HEK293 (cell line): ENCODE data around the gene NBDY.

Experiments
- CTCF ChIA-PET: fragments of 350-600 bp; formaldehyde crosslinking; extraction: SDS; loops from one replicate; lab custom pipeline; 2021; ENCODE audit warnings: antibody characterized with exemption; lab: Yijun Ruan, JAX
- POLR2A ChIA-PET: fragments of 300-600 bp; formaldehyde crosslinking; extraction: SDS; loops from one replicate; lab custom pipeline; 2020; ENCODE audit warnings: antibody characterized with exemption, inconsistent platforms; lab: Yijun Ruan, JAX
- H3K27ac ChIP-seq: fragments of 200-500 bp; sonication (Bioruptor generic); 2 replicates; pipeline ENCODE4 v1.5.1; 2014; ENCODE audit warnings: low read depth, low read length, control low read depth, inconsistent platforms; ENCODE audit errors: extremely low read depth
- H3K36me3 ChIP-seq, 2 experiments: fragments of 200-500 bp in 1 of 2; sonication (Bioruptor generic) in 1 of 2; 1 replicate in 1 of 2; 2 replicates in 1 of 2; pipeline ENCODE4 v1.5.1; 2014 to 2017; ENCODE audit warnings: inconsistent platforms in 2 of 2, low read length in 2 of 2; ENCODE audit not compliant: control insufficient read depth in 2 of 2, insufficient read depth in 1 of 2
- H3K4me1 ChIP-seq: fragments of 200-500 bp; sonication (Bioruptor generic); 2 replicates; pipeline ENCODE4 v1.5.1; 2014; ENCODE audit warnings: mild to moderate bottlenecking, low read length, inconsistent platforms; ENCODE audit not compliant: control insufficient read depth, insufficient read depth
- H3K4me3 ChIP-seq: 2 replicates; pipeline ENCODE4 v1.5.1; 2011; ENCODE audit warnings: low read depth, mild to moderate bottlenecking, control low read depth, low read length, moderate library complexity
- H3K9me3 ChIP-seq: fragments of 200-500 bp; sonication (Bioruptor generic); 2 replicates; pipeline ENCODE4 v1.5.1; 2014; ENCODE audit warnings: low read depth, low read length, inconsistent platforms; ENCODE audit not compliant: control insufficient read depth, insufficient read depth
- BCL11A ChIP-seq: fragments of 450-650 bp; formaldehyde crosslinking; IDR thresholded peaks from 2 replicates; pipeline ENCODE4 v1.5.1; 2016; ENCODE audit warnings: low read depth, missing biosample characterization, missing genetic modification characterization
- KLF9 ChIP-seq: fragments of 450-650 bp; formaldehyde crosslinking; IDR thresholded peaks from 2 replicates; pipeline ENCODE4 v1.5.1; 2016; ENCODE audit warnings: missing biosample characterization, missing genetic modification characterization, low read depth
- ZBTB44 ChIP-seq: fragments of 450-650 bp; IDR thresholded peaks from 2 replicates; pipeline ENCODE4 v1.5.1; 2018; ENCODE audit warnings: missing biosample characterization, mild to moderate bottlenecking, missing genetic modification characterization
- ZBTB8A ChIP-seq: fragments of 450-650 bp; formaldehyde crosslinking; IDR thresholded peaks from 2 replicates; pipeline ENCODE4 v1.5.1; 2016; ENCODE audit warnings: missing biosample characterization, missing genetic modification characterization
- ZNF10 ChIP-seq: fragments of 450-650 bp; formaldehyde crosslinking; IDR thresholded peaks from 2 replicates; pipeline ENCODE4 v1.5.1; 2017; ENCODE audit warnings: missing biosample characterization, missing genetic modification characterization
- ZNF140 ChIP-seq: fragments of 450-650 bp; formaldehyde crosslinking; IDR thresholded peaks from 2 replicates; pipeline ENCODE4 v1.5.1; 2016; ENCODE audit warnings: missing biosample characterization, missing genetic modification characterization
- ZNF155 ChIP-seq: fragments of 450-650 bp; formaldehyde crosslinking; IDR thresholded peaks from 2 replicates; pipeline ENCODE4 v1.5.1; 2016; ENCODE audit warnings: missing biosample characterization, missing genetic modification characterization
- ZNF157 ChIP-seq: fragments of 450-650 bp; formaldehyde crosslinking; IDR thresholded peaks from 2 replicates; pipeline ENCODE4 v1.5.1; 2016; ENCODE audit warnings: missing biosample characterization, missing genetic modification characterization
- ZNF214 ChIP-seq: fragments of 450-650 bp; formaldehyde crosslinking; IDR thresholded peaks from 2 replicates; pipeline ENCODE4 v1.5.1; 2017; ENCODE audit warnings: missing biosample characterization, mild to moderate bottlenecking, missing genetic modification characterization, borderline replicate concordance
- ZNF548 ChIP-seq: fragments of 450-650 bp; formaldehyde crosslinking; IDR thresholded peaks from 2 replicates; pipeline ENCODE4 v1.5.1; 2016; ENCODE audit warnings: missing biosample characterization, missing genetic modification characterization
- ZNF561 ChIP-seq: fragments of 450-650 bp; IDR thresholded peaks from 2 replicates; pipeline ENCODE4 v1.5.1; 2018; ENCODE audit warnings: missing biosample characterization, missing genetic modification characterization, borderline replicate concordance
- ZNF654 ChIP-seq: fragments of 450-650 bp; formaldehyde crosslinking; IDR thresholded peaks from 2 replicates; pipeline ENCODE4 v1.5.1; 2016; ENCODE audit warnings: low read depth, missing biosample characterization, missing genetic modification characterization
- TF ChIP-seq, protein P1 (sequence below): fragments of 450-650 bp; formaldehyde crosslinking; IDR thresholded peaks from 2 replicates; pipeline ENCODE4 v1.5.1; 2017; ENCODE audit warnings: missing biosample characterization, missing genetic modification characterization
- TF ChIP-seq, protein P2 (sequence below): fragments of 450-650 bp; formaldehyde crosslinking; IDR thresholded peaks from 2 replicates; pipeline ENCODE4 v1.5.1; 2016; ENCODE audit warnings: missing biosample characterization, missing genetic modification characterization
- TF ChIP-seq, protein P3 (sequence below): fragments of 450-650 bp; formaldehyde crosslinking; IDR thresholded peaks from 2 replicates; pipeline ENCODE4 v1.5.1; 2016; ENCODE audit warnings: missing biosample characterization, missing genetic modification characterization, borderline replicate concordance
- TF ChIP-seq, protein P4 (sequence below): fragments of 450-650 bp; formaldehyde crosslinking; conservative IDR thresholded peaks from 2 replicates; pipeline ENCODE4 v1.5.1; 2016; ENCODE audit warnings: low read depth, missing biosample characterization, missing genetic modification characterization
- TF ChIP-seq, protein P5 (sequence below): fragments of 450-650 bp; formaldehyde crosslinking; IDR thresholded peaks from 2 replicates; pipeline ENCODE4 v1.5.1; 2017; ENCODE audit warnings: missing biosample characterization, missing genetic modification characterization

The NBDY gene

DNA sequence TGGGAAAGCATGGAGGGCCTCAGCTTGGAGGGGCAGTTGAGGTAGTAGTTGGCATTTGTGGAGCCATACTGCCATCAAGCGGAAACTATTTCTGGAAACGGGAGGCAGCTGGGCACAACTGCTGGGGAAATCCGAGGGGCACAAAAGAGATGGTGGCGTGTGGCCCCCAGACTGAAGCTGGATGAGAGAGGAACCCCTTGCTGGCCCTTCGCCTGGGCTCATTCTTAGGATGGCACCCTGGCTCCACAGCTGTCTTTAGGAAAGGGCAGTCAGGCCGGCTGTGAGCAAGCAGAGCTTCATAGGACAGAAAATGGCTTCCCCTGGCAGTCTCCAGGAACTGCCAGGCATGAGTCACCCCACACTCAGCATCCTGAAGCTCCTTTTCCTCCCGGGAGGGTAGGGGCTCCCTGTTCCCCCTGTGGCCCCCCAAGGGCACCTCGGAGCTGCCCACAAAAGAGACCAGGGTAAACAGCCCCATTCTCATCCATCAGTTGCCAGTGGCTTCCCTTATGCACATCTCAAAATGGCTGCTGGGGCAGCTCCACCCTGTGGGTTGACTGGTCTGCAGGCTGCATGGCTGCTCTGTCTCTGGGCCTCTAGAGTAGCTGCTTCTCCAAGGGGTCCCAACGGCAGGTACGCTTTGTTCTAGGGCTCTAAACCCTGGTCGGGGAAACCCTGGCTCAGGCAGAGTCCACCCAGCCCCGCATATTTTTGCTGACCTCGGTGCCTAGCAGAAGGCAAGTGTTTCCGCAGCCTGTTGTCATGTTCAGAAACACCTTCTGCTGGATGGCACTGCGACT lies 64.7 kb downstream of the NBDY start:
- CTCF ChIA-PET, result no interaction called here
- Histone ChIP-seq H3K36me3 (peaks cover 0 to 11% of the 10 kb centered on the region in 2 experiments; a peak in 1 of 3 replicates), H3K4me1 (peaks cover 4% of the 10 kb centered on the region; the same call in 1 of the 2 replicates), H3K4me3 (no peak overlapping the region), H3K27ac (no peak overlapping the region), H3K9me3 (no peaks in the 10 kb centered on the region)
- POLR2A ChIA-PET, result no interaction called here
- TF ChIP-seq KLF9, result no peak
- TF ChIP-seq, protein P1, sequence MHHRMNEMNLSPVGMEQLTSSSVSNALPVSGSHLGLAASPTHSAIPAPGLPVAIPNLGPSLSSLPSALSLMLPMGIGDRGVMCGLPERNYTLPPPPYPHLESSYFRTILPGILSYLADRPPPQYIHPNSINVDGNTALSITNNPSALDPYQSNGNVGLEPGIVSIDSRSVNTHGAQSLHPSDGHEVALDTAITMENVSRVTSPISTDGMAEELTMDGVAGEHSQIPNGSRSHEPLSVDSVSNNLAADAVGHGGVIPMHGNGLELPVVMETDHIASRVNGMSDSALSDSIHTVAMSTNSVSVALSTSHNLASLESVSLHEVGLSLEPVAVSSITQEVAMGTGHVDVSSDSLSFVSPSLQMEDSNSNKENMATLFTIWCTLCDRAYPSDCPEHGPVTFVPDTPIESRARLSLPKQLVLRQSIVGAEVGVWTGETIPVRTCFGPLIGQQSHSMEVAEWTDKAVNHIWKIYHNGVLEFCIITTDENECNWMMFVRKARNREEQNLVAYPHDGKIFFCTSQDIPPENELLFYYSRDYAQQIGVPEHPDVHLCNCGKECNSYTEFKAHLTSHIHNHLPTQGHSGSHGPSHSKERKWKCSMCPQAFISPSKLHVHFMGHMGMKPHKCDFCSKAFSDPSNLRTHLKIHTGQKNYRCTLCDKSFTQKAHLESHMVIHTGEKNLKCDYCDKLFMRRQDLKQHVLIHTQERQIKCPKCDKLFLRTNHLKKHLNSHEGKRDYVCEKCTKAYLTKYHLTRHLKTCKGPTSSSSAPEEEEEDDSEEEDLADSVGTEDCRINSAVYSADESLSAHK, result no peak
- no peak for TF ChIP-seq ZNF548 (tag by site-specific recombination)
- TF ChIP-seq ZNF155 (tag by site-specific recombination), result no peak
- TF ChIP-seq, protein P2, sequence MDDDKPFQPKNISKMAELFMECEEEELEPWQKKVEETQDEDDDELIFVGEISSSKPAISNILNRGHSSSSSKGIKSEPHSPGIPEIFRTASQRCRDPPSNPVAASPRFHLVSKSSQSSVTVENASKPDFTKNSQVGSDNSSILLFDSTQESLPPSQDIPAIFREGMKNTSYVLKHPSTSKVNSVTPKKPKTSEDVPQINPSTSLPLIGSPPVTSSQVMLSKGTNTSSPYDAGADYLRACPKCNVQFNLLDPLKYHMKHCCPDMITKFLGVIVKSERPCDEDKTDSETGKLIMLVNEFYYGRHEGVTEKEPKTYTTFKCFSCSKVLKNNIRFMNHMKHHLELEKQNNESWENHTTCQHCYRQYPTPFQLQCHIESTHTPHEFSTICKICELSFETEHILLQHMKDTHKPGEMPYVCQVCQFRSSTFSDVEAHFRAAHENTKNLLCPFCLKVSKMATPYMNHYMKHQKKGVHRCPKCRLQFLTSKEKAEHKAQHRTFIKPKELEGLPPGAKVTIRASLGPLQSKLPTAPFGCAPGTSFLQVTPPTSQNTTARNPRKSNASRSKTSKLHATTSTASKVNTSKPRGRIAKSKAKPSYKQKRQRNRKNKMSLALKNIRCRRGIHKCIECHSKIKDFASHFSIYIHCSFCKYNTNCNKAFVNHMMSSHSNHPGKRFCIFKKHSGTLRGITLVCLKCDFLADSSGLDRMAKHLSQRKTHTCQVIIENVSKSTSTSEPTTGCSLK (tag by site-specific recombination), result no peak
- TF ChIP-seq, protein P3, sequence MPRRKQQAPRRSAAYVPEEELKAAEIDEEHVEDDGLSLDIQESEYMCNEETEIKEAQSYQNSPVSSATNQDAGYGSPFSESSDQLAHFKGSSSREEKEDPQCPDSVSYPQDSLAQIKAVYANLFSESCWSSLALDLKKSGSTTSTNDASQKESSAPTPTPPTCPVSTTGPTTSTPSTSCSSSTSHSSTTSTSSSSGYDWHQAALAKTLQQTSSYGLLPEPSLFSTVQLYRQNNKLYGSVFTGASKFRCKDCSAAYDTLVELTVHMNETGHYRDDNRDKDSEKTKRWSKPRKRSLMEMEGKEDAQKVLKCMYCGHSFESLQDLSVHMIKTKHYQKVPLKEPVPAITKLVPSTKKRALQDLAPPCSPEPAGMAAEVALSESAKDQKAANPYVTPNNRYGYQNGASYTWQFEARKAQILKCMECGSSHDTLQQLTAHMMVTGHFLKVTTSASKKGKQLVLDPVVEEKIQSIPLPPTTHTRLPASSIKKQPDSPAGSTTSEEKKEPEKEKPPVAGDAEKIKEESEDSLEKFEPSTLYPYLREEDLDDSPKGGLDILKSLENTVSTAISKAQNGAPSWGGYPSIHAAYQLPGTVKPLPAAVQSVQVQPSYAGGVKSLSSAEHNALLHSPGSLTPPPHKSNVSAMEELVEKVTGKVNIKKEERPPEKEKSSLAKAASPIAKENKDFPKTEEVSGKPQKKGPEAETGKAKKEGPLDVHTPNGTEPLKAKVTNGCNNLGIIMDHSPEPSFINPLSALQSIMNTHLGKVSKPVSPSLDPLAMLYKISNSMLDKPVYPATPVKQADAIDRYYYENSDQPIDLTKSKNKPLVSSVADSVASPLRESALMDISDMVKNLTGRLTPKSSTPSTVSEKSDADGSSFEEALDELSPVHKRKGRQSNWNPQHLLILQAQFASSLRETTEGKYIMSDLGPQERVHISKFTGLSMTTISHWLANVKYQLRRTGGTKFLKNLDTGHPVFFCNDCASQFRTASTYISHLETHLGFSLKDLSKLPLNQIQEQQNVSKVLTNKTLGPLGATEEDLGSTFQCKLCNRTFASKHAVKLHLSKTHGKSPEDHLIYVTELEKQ, result no peak
- no peak for TF ChIP-seq BCL11A (tag by site-specific recombination)
- no peak for TF ChIP-seq ZNF157
- TF ChIP-seq, protein P4, sequence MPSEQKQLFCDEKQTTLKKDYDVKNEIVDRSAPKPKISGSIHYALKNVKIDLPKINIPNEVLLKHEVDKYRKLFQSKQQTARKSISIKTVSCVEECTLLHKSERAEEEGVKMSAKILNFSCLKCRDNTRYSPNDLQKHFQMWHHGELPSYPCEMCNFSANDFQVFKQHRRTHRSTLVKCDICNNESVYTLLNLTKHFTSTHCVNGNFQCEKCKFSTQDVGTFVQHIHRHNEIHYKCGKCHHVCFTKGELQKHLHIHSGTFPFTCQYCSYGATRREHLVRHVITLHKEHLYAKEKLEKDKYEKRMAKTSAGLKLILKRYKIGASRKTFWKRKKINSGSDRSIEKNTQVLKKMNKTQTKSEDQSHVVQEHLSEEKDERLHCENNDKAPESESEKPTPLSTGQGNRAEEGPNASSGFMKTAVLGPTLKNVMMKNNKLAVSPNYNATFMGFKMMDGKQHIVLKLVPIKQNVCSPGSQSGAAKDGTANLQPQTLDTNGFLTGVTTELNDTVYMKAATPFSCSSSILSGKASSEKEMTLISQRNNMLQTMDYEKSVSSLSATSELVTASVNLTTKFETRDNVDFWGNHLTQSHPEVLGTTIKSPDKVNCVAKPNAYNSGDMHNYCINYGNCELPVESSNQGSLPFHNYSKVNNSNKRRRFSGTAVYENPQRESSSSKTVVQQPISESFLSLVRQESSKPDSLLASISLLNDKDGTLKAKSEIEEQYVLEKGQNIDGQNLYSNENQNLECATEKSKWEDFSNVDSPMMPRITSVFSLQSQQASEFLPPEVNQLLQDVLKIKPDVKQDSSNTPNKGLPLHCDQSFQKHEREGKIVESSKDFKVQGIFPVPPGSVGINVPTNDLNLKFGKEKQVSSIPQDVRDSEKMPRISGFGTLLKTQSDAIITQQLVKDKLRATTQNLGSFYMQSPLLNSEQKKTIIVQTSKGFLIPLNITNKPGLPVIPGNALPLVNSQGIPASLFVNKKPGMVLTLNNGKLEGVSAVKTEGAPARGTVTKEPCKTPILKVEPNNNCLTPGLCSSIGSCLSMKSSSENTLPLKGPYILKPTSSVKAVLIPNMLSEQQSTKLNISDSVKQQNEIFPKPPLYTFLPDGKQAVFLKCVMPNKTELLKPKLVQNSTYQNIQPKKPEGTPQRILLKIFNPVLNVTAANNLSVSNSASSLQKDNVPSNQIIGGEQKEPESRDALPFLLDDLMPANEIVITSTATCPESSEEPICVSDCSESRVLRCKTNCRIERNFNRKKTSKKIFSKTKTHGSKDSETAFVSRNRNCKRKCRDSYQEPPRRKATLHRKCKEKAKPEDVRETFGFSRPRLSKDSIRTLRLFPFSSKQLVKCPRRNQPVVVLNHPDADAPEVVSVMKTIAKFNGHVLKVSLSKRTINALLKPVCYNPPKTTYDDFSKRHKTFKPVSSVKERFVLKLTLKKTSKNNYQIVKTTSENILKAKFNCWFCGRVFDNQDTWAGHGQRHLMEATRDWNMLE (tag by site-specific recombination), result no peak
- no peak for TF ChIP-seq ZNF654 (tag by site-specific recombination)
- TF ChIP-seq ZNF140 (tag by site-specific recombination), result no peak
- TF ChIP-seq ZNF561, result no peak
- TF ChIP-seq ZNF214 (tag by site-specific recombination), result no peak
- no peak for TF ChIP-seq ZBTB44 (tag by site-specific recombination)
- TF ChIP-seq, protein P5, sequence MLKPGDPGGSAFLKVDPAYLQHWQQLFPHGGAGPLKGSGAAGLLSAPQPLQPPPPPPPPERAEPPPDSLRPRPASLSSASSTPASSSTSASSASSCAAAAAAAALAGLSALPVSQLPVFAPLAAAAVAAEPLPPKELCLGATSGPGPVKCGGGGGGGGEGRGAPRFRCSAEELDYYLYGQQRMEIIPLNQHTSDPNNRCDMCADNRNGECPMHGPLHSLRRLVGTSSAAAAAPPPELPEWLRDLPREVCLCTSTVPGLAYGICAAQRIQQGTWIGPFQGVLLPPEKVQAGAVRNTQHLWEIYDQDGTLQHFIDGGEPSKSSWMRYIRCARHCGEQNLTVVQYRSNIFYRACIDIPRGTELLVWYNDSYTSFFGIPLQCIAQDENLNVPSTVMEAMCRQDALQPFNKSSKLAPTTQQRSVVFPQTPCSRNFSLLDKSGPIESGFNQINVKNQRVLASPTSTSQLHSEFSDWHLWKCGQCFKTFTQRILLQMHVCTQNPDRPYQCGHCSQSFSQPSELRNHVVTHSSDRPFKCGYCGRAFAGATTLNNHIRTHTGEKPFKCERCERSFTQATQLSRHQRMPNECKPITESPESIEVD (tag by site-specific recombination), result no peak
- no peak for TF ChIP-seq ZNF10 (tag by site-specific recombination)
- TF ChIP-seq ZBTB8A (tag by site-specific recombination), result no peak
